Adrenal gland (tissue), 5 donors: Measurements from ENCODE around the gene TET1.

ENCODE experiments used
- CTCF ChIP-seq, 6 experiments: fragments of 450-650 bp in 4 of 6; fragments of 200-600 bp in 2 of 6; sonication (generic) in 1 of 6; IDR thresholded peaks; 1 replicate in 5 of 6; 2 replicates in 1 of 6; pipeline versions ENCODE4 v1.5.1 to v1.8.0; 2016 to 2021; ENCODE audit warnings: antibody characterized with exemption in 6 of 6, mild to moderate bottlenecking in 2 of 6, moderate library complexity in 1 of 6
- POLR2A ChIP-seq, 2 donors: fragments of 450-650 bp; IDR thresholded peaks; one replicate each; pipeline ENCODE4 v1.6.1; 2017; ENCODE audit warnings: antibody characterized with exemption in 2 of 2, mild to moderate bottlenecking in 2 of 2, moderate library complexity in 1 of 2
- donor health status: DM: no; HTN: no; CAD: no.

- TF ChIP-seq CTCF (IDR thresholded peaks at IDR 0.05) (no peak), POLR2A (IDR thresholded peaks at IDR 0.05) (no peak)
Observed at GRCh38 chr10:68668231-68668630, 108.1 kb downstream of the TET1 start.
